C4-2B (cell line): ENCODE measurements around the gene POU3F3.

Source experiments
- CTCF ChIP-seq: fragments of 450-650 bp; conservative IDR thresholded peaks from 2 replicates; pipeline ENCODE4 v1.5.1; 2017; ENCODE audit warnings: mild to moderate bottlenecking
- ZFX ChIP-seq: fragments of 450-650 bp; IDR thresholded peaks from 2 replicates; pipeline ENCODE4 v1.6.1; 2017

GRCh38 chr2:104871649-104871971 is 17.7 kb downstream of the POU3F3 start:
- TF ChIP-seq CTCF (no peak), ZFX (no peak)
